Activated T-cell treated with anti-CD3 and anti-CD28 coated beads for 48 hours (primary cell): ENCODE results near the gene DYNLT1.
"Not testable (repeated sequence)": the region's sequence is repeated elsewhere in the genome, so short reads cannot be mapped to it uniquely, and the experiment has no call there.

ENCODE experiments used
- DNase-seq: peaks from one replicate; pipeline ENCODE4 v3.0.0-alpha.2; 2020; ENCODE audit warnings: low read depth

DYNLT1 gene

DNA sequence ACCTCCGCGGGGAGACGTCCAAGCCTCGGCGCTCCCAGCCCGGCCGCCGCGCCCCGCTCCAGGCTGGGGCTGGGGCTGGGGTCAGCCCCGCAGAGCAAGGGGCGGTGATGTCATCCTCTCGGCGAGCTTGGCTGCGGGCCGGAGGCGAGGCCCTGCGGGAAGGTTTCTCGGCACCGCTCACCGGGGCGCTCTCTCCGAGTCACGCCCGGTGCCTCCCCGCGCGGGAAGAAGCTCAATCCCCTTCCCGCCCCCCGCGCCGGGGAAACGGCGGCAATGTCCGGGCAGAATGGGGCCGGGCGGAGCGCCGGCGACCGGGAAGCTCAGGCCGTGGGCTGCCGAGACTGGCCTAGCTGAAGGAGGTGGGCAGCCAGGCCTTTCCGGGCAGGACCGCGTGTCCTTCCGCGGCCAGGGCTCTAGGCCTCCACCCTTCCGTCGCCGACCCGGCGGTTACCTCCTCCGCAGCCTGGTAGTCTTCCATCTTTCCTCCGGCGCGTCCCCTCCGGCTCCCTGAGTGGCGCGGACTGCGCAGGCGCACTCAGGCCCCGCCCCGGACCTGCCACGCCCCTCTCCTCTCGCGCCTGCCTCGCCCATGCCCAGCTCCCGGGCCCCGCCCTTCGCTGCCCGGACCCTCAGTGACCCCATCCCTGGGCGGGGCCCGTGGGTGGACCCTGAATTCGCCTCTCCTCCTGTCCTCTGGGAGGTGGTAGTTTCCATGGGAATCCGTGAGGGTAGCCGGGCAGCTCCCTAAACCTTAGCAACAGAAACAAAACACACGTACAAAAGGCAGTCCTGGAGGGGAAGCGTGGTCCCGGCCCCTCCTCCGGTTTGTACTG, at the start of gene DYNLT1:
TSS of gene DYNLT1 (minus strand) at position 513 of the 833 bp plus-strand sequence. CDS start at position 478, 35 bp downstream.
- DNase-seq = peak; percentile 95

DNA sequence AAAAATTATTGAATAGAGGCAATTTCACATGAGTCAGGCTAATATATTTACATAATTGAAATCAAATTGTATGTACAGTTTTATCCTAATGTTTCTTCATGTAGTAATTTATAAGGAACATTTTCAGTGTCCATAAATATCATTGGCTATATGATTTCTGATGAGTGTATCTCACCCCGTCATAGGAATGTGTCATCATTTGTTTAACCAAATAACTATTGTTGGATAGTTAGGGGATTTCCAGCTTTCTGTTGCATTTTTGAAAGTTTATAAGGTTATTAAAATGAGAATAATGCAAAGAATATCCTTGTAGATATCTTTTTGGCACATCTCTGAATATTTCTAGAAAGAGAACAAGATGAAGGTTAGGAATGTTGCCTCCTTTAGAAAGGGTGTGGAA, 44.3 kb upstream of the DYNLT1 start:
- DNase-seq = no peak

DNA sequence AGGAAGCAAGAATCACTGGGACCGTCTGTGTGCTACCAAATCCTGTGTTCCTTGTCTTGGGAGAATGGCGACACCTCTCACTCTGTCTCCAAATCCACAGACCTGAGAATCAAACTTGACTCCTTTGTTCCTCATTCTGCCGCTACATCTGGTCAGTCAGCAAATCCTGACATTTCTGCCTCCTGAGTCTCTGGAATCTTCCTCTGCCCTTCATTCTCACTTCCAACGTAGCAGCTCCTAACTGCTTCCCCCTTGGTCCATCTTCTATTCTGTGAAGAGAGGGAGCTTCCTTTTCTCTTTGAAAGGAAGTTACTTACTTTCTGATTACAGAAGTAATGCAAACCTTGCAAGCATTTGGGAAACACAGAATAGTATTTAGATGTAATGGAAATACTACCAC, 43.0 kb upstream of the DYNLT1 start:
- DNase-seq = no peak

DNA sequence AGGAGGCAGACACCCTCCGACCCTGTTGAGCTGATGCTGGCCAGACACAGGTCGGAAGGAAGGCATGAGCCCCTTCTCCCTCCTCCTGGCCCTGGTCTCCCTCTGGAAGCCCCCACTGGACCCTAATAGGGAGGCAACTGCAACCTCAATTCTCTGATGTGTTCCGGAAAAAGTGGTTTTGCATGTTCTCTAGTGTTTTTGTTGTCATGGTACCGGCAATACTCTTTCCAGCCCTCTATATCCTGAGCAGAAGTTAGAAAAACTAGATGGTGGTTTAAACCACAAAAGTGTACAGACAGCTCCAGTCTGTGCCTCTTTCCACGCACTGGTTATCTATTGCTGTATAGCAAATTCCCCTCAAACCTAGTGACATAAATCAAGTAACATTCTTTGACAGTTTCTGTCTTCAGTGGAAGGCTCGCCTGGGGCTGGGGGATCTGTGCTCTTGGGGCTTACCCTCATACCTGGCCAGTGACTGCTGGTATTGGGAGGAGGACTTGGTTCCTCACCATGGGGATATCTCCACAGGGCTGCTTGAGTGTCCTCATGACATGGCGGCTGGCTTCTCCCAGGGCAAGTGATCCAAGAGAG, 42.3 kb upstream of the DYNLT1 start:
- DNase-seq = no peak

DNA sequence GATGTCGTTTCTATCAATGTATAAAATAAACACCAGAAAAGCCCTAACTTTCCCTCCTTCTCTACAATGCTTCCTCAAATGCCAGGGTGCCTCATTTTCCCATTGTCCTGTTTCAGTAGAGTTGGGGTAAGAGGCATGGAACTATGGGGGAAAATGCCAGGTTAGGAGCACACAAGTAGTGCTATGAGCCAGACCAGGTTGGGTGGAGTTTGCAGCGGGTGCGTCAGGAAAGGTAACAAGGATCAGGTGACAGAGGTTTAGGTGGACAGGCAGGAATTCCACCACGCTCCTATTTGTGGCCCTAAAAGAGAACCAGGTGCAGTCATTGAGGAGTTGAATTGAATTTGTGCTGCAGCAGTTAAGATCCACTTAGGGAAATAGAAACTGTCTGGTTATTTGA, 41.8 kb upstream of the DYNLT1 start:
- no peak for DNase-seq

DNA sequence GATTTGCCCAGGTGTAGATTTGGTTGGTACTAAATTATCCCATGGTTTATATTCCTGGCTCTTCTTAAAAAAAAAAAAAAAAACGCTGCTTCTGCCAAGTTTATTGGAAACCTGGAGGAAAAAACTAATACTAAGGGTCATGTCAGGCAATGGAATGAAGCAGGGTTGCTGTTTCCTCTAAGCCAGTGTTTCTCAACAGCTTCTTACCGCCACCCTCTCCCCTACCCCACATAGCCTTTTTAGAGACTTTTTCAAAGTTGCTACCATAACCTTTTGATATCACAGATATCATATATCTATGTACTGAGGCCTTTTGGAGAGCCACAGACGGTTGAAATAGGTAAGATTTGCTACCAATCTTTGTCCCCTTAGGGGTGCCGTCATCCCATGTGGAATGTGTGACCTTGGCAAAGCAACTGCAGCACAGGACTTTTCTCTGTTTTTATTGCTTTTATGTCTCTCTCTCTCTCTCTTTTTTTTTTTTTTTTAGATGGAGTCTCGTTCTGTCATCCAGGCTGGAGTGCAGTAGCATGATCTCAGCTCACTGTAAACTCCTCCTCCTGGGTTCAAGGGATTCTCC, 40.3 kb upstream of the DYNLT1 start:
- DNase-seq = no peak

DNA sequence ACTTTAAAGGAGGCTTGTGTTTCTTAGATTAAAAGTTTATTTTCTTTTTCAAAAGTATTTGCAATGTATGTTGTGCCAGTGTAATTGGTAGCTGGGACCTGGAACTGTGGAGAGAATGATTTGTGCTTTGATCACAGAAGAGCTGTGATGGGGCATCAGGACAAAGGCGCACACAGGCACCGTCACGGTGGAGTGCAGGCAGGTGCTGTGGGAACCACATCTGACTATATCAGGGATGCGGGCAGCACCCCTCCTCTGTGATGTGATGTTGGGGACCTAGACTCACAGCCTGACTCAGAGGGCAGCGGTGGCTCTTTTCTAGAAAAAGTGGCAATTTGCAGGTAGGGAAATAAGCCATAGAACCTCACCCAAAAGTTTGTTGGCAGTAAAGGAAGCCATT, 39.8 kb upstream of the DYNLT1 start:
- no peak for DNase-seq

DNA sequence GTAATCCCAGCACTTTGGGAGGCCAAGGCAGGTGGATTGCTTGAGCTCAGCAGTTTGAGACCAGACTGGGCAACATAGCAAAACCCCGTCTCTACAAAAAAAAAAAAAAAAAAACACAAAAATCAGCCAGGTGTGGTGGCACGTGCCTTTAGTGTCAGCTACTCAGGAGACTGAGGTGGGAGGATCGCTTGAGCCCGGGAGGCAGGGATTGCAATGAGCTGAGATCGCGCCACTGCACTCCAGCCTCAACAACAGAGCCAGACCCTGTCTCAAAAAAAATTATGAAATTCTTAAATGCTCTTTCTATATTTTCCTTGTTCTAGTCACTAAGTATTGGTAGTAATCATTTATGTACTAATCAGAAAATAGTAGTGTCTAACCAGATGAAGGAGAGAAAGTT, 35.9 kb upstream of the DYNLT1 start:
- no peak for DNase-seq

DNA sequence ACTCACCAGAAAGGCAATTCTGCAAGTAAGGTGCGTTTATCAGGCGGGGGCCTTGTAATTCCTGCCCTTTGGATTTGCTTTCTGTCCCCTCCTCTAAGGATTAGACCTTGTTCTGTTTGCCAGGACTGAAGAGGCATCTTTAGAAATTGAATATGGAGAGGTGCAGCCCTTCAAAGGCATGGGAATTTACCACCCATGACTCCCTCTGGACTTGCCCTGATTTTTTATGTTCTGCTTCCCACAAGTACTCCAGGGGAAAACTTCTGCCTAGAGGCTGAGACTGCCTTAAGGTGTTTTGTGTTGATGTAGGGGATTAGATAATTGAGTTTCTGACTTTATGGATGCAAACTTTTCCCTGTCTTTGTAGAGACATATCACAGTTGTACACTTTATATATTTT, 35.5 kb upstream of the DYNLT1 start:
- no peak for DNase-seq

DNA sequence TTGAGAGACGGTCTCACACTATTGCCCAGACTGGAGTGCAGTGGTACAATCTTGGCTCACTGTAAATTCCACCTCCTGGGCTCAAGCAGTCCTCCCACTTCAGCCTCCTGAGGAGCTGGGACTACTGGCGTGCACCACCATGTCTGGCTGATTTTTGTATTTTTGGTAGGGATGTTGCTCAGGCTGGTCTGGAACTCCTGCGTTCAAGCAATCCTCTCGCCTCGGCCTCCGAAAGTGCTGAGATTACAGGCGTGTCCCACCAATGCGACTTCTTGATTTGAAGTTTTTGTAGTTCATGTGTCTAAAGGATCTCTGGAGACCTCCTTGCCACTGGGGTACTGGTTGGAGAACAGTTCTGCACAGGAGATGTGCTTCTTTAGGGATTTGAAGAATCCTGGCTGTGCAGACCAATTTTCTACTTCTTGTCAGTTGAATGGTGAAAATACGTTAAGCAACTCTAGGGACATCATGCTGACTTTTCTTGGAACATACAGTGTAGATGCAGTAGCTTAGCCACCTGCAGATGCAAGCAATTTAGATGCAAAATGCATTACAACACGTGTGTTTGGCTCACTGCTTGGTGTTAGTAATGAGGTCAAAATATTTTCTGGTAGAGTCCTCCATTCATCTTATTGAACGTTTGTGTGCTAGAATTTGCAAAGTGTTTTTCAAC, 33.5 kb upstream of the DYNLT1 start:
- DNase-seq = no peak

DNA sequence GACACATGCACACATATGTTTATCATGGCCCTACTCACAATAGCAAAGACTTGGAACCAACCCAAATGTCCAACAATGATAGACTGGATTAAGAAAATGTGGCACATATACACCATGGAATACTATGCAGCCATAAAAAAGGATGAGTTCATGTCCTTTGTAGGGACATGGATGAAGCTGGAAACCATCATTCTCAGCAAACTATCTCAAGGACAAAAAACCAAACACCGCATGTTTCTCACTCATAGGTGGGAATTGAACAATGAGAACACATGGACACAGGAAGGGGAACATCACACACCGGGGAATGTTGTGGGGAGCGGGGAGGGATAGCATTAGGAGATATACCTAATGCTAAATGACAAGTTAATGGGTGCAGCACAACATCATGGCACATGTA, 32.6 kb upstream of the DYNLT1 start:
- not testable (repeated sequence) for DNase-seq

DNA sequence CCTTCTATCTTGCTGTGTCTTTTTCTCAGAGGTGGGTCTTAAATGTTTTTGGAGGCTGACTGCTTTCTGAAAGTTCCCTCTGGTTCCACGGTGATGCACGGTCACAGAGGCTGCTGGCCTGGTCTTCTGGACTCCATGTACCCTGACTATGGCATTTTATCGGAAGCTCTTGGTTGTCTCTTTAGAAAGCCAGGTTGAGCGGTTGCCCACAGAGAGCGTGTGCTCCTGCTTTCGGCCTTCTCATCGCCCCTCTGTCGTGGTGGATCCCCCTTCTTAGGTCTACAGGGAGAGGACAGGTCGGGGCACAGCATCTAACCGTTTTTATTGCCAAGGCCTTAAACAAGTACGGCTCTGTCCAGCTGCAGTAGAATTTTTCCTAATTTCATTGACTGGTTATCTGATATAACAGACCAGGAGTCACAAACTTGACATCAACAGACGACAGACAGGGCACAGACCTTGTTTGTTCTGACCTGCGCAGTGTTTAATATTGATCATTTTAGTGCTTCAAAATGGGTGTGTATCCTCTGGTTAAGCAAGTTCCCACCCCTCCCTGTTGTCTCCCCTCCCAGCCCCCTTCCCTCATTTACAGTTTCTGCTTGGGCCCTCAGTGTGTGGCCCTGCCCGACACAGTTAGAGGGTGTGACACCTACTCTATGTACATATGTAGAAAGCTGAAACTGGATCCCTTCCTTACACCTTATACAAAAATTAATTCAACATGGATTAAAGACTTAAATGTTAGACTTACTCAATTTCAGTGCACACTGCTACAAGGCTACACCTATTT, 30.0 kb upstream of the DYNLT1 start:
- DNase-seq = no peak

DNA sequence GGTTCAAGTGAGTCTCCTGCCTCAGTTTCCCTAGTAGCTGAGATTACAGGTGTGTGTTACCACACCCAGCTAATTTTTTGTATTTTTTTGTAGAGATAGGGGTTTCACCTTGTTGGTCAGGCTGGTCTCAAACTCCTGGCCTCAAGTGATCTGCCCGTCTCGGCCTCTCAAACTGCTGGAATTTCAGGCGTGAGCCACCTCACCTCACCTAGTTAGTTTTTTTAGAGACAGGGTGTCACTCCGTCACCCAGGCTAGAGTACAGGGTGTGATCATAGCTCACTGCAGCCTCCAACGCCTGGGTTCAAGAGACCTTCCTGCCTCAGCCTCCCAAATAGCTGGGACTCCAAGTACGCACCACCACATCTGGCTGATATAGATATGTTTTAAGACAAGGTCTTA, 28.2 kb upstream of the DYNLT1 start:
- no peak for DNase-seq

DNA sequence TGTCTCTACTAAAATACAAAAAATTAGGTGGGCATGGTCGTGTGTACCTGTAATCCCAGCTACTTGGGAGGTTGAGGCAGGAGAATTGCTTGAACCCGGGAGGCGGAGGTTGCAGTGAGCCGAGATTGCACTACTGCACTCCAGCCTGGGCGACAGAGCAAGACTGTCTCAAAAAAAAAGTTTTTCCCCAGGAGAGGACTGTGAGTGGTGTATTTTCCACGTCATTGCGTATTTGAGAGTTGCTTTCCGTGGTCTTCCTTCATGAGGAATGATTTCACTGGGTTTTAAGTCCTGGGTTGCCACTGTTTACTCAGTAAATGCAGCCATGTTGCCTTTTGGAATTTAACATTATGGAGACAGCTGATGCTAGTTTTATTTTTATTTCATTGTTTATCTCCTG, 27.6 kb upstream of the DYNLT1 start:
- not testable (repeated sequence) for DNase-seq

DNA sequence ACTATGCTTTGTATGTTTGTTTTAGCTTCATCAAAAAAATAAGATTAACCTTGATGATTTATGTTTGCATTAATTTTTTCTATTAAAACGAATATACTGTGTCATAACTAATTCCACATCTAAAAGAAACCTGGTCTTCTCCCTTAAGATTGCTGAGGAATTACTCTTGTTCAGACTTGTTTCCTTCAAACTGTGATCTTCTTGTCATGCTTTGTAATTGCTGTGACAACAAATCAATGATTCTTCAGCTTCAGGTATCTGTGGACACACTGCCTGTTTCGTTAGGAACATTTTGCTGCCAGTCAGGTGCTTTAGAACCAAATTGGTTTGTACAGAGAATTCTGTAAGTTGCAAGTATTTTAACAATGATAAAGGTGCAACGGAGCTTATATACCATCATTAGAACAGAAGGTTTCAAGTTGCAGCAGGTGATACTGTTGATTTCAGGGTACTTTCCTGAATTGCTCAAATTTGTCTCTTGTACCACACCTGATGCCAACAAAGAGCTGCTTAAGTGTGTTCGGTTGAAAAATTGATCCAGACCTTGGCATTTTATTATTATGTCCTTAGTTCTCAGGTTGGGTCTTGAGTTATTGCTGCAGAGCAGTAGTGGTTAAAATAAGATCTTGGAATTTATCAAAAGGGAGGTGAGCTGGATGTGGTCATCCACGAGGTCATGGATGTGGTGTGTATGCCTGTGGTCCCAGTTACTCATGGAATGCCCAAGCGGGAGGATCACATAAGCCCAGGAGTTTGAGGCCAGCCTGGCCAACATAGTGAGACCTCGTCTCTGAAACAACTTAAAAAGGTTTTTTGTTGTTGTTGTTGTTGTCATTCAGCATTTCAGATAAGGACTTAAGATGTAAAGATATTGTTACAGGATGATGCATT, 24.8 kb upstream of the DYNLT1 start:
- no peak for DNase-seq

DNA sequence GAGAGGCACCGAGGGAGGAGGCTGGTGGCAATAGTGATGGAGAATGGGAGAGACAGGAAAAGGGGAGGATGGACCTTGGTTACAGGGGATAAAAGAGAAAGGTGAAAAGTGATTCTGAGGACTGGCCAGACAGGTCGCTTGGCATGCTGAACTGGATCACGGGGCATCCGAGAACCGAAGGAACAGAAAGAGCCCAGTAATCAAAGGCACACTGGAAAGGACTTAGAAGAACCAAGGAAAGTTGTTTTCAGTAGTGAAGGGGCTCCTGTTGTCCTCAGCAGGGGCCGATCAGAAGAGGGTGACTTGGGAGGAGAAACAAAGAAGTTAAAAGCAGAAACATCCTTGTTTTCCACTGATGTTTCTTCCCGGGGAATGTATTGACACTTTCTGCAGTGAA, 24.2 kb upstream of the DYNLT1 start:
- DNase-seq = no peak

DNA sequence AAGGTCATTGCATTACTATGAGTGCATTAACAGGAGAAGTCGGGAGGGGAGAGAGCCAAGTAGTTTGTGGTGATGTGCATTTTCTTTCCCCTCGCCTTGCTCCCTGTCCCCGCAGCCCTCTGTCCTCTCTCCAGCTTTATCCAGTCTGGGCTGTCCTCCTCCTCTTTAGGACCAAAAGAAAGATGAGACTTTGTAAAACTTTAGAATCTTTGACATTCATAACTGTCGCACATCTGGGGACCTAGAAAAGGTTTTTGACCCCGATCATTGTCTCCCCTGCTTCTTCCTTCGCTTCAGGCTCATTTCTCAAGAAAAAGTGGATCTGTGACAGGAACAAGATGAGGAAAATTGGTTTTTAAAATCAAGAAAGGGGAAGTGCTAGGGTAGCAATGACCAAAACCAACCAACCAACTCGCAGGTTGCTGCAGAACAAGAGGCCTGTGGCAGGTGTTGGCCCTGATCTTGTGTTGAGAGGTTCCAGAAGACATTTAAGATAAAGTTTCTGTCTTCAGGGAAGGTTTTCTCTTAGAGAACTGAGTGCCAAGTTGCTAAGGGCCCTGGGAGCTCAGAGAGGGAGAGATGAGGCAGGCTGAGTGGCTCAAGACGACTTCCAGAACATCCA, 22.9 kb upstream of the DYNLT1 start:
- no peak for DNase-seq

DNA sequence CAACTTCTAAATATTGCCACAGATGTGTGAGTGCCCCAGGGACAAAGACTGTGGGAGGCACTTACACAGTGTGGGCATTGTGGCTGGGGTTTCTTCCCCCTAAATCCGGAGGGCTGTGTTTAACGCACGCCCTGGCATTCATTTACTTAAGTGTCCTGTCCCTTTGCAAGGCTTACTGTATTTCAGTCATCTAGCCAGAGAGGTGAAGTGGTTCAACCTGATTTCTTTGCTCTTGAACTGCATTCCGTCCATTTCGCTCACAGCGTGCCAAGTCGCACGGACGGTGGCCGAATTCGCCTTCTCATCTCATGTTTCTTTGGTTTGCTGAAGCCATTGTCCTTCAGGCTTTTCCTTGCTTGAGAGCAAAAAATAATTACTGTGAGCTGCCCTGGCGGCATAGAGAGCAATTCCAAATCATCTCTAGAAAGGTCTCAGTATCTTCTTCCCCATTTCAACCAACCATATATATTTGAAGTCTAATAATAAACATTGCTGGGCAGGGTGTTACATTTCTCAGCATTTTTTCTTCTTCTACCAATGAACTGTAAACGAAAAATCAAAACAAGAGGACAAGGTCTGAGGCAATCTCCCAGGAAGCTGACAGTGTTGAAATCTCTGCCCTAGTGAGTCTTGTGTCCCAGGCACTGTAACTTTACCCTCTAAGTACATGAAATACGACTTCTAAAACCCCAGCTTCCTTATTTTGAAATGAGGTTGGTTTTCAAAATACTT, 22.3 kb upstream of the DYNLT1 start:
- no peak for DNase-seq

DNA sequence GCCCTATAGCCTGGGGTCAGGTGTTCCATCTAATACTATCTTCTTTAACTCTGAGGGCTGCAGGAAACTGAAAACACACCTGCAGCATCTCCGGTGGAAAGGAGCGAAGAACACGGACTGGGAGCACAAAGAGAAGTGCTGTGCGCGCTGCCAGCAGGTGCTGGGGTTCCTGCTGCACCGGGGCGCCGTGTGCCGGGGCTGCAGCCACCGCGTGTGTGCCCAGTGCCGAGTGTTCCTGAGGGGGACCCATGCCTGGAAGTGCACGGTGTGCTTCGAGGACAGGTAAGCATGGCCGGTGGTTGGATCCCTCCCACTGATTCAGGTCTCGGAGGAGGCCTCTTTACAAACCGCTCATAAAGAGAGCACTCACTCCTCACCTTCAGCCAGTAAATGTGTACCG, 20.8 kb upstream of the DYNLT1 start:
- no peak for DNase-seq

DNA sequence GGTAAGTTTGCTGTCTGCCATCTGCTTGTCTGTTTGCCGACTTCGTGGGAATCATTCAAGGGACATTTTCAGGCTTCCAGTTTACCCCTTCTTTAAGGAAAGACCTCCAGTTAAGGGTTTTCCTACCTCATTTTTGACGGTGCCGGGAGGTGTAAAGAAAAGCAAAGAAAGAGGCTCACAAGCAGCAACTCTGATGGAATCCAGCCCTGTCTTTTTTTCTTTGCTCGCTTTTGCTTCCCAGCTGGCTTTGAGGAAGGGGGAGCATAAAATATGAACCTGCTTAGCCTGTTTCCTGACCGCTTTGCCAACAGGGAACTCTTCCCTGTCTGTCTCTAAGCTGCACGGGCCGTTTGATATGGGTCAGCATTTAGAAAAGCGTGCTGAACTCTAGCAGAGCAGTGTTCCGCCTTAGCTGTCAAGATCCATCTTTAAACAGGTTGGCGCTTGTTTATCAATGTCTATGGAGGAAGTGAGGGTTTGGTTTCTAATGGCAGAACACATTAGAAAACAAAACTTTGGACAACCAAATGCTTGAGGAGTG, 19.2 kb upstream of the DYNLT1 start:
- DNase-seq = no peak
